ENCODE measurements around the gene GPR160. TPM values are rescaled to one million over a fixed set of nuclear protein-coding genes. Genes with fewer than 3 reads are reported as not detected.

GPR160 gene
- total and polyA plus RNA-seq, 10 donors = 17.1 to 52.2 (median 25.2) TPM

DNA sequence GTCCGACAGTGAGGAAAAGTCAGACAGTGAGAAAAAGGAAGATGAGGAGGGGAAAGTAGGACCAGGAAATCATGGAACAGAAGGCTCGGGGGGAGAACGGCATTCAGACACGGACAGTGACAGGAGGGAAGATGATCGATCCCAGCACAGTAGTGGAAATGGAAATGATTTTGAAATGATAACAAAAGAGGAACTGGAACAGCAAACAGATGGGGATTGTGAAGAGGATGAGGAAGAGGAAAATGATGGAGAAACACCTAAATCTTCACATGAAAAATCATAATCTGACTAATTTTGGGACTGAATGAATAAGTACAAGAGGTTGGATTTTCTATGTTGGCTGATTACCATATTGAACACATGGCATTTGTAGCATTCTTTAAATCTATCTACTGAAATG lies 45.0 kb upstream of the GPR160 start:
- H3K27me3 ChIP-seq (replicated peaks in 1 of 7) = no peaks in the 10 kb centered on the region
- DNase-seq = no peak
- peaks cover 0 to 96% (median 71%) of the 10 kb centered on the region in 6 donors for H3K36me3 ChIP-seq
- H3K4me3 ChIP-seq = no peak overlapping the region
- TF ChIP-seq, protein P1, sequence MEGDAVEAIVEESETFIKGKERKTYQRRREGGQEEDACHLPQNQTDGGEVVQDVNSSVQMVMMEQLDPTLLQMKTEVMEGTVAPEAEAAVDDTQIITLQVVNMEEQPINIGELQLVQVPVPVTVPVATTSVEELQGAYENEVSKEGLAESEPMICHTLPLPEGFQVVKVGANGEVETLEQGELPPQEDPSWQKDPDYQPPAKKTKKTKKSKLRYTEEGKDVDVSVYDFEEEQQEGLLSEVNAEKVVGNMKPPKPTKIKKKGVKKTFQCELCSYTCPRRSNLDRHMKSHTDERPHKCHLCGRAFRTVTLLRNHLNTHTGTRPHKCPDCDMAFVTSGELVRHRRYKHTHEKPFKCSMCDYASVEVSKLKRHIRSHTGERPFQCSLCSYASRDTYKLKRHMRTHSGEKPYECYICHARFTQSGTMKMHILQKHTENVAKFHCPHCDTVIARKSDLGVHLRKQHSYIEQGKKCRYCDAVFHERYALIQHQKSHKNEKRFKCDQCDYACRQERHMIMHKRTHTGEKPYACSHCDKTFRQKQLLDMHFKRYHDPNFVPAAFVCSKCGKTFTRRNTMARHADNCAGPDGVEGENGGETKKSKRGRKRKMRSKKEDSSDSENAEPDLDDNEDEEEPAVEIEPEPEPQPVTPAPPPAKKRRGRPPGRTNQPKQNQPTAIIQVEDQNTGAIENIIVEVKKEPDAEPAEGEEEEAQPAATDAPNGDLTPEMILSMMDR (IDR thresholded peaks at IDR 0.05 in 8 of 11, conservative IDR thresholded peaks at IDR 0.05 in 3 of 11) = no peak
- TF ChIP-seq POLR2AphosphoS5 (IDR thresholded peaks at IDR 0.05) = no peak
- no peak for TF ChIP-seq POLR2A (IDR thresholded peaks at IDR 0.05)
- no peaks in the 10 kb centered on the region for H3K9me3 ChIP-seq
- WGBS, 5 donors = 56 to 84% (median 75%) methylated on average over 5 of the region's 5 CpGs
- intact Hi-C loops (cut with DNase I; ENCODE audit: low total_unique reads) = no loop called here
- H3K27ac ChIP-seq = peak overlapping the region in 2 of 8 donors; percentile 43 to 46
- peaks cover 0 to 47% (median 0%) of the 10 kb centered on the region in 6 donors for H3K4me1 ChIP-seq

DNA sequence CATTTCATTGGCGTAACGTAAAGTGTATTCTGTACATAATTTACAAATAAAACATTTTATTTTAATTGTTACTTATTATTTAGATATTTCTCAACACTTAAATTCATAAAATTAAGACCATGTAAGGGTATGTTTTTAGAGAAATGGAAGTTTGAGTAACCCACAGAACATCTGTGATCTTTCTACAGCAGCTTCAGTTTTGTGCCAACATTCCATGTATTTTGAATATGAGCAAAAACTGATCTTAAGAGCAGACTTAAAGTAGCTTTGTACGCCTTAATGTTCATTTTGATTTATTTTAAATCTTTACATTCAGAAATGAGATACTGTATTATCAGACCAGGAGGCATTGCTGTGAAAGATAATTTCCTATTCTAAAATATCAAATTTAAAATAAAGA lies 44.0 kb upstream of the GPR160 start:
- Histone ChIP-seq H3K27me3 (replicated peaks in 1 of 7) (no peaks in the 10 kb centered on the region), H3K36me3 (peaks cover 0 to 86% (median 62%) of the 10 kb centered on the region in 6 donors), H3K4me3 (no peak overlapping the region), H3K27ac (no peak overlapping the region), H3K4me1 (peaks cover 0 to 57% (median 5%) of the 10 kb centered on the region in 6 donors), H3K9me3 (no peaks in the 10 kb centered on the region)
- TF ChIP-seq POLR2AphosphoS5 (IDR thresholded peaks at IDR 0.05) (no peak), POLR2A (IDR thresholded peaks at IDR 0.05) (no peak)
- TF ChIP-seq, protein P1 (IDR thresholded peaks at IDR 0.05 in 8 of 11, conservative IDR thresholded peaks at IDR 0.05 in 3 of 11) = no peak
- DNase-seq = no peak
- intact Hi-C loops (cut with DNase I; ENCODE audit: low total_unique reads) = no loop called here
- WGBS, 5 donors = 94 to 97% (median 96%) methylated on average over 3 of the region's 3 CpGs

DNA sequence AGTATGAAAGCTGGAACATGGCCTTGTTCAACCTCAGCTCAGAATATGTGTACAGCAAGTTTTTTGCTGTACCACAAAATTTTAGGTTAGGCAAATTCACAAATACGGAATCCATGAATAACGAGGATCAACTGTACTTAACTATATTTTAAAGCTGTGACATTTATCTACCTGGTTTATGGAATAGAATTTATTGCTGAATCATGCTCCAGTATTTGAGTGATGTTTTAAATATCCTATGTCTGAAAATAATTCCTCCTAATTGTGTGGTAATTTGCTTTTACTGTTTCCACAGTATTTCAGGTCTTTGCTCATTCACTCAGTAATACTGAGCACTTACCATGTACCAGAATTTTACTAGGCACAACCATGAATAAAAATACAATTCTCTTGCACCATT lies 41.7 kb upstream of the GPR160 start:
- Histone ChIP-seq H3K27me3 (replicated peaks in 1 of 7) (no peaks in the 10 kb centered on the region), H3K27ac (peak overlapping the region in 2 of 8 donors; percentile 9 to 49), H3K4me3 (no peak overlapping the region), H3K36me3 (peaks cover 0 to 71% (median 41%) of the 10 kb centered on the region in 6 donors), H3K4me1 (peaks cover 0 to 63% (median 10%) of the 10 kb centered on the region in 6 donors), H3K9me3 (no peaks in the 10 kb centered on the region)
- TF ChIP-seq POLR2A (IDR thresholded peaks at IDR 0.05) = no peak
- TF ChIP-seq, protein P1 (IDR thresholded peaks at IDR 0.05 in 8 of 11, conservative IDR thresholded peaks at IDR 0.05 in 3 of 11) = no peak
- no peak for TF ChIP-seq POLR2AphosphoS5 (IDR thresholded peaks at IDR 0.05)
- no peak for DNase-seq
- intact Hi-C loops (cut with DNase I; ENCODE audit: low total_unique reads) = no loop called here
- 95 to 98% (median 97%) methylated on average over 2 of the region's 2 CpGs for WGBS, 5 donors

DNA sequence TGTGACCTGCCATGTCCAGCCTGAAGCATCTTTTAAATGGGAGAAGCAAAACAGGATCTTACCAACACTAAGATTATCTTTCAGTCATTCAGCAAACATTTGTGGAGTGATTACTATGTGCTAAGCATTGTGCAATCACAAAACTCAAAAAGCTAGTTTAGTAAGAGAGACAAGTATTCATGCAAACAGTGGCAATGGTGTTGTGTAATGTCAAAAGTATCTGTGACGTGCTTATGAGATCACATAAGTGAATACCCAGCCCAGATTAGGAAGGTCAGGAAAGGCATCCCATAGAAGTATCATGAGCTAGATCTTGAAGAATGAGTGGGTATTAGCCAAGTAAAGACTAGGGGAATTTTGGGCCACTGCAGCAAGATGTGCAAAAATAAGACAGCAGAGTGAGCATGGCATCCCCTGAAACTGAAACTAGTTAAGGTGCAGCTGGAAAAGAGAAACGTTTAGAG lies 39.1 kb upstream of the GPR160 start:
- TF ChIP-seq POLR2AphosphoS5 (IDR thresholded peaks at IDR 0.05) = no peak
- no peak for TF ChIP-seq POLR2A (IDR thresholded peaks at IDR 0.05)
- TF ChIP-seq, protein P1 (IDR thresholded peaks at IDR 0.05 in 8 of 11, conservative IDR thresholded peaks at IDR 0.05 in 3 of 11) = no peak
- WGBS, 5 donors = 27 to 39% (median 34%) methylated on average over 2 of the region's 2 CpGs
- H3K27ac ChIP-seq = peak overlapping the region in 4 of 8 donors; percentile 39 to 58 (median 50)
- DNase-seq = no peak
- peaks cover 0 to 70% (median 23%) of the 10 kb centered on the region in 6 donors for H3K4me1 ChIP-seq
- peaks cover 0 to 45% (median 16%) of the 10 kb centered on the region in 6 donors for H3K36me3 ChIP-seq
- H3K27me3 ChIP-seq (replicated peaks in 1 of 7) = no peaks in the 10 kb centered on the region
- no peaks in the 10 kb centered on the region for H3K9me3 ChIP-seq
- intact Hi-C loops (cut with DNase I; ENCODE audit: low total_unique reads) = no loop called here
- no peak overlapping the region for H3K4me3 ChIP-seq

Measured in spleen (tissue), 11 donors.